Mesodermal cell (in vitro differentiated cells): Measurements from ENCODE around the gene SPRTN.
"Not testable (repeated sequence)": the region's sequence is repeated elsewhere in the genome, so short reads cannot be mapped to it uniquely, and the experiment has no call there.

ENCODE experiments used
- H3K27ac ChIP-seq: 2 replicates; pipeline ENCODE4 v1.7.0; 2013; ENCODE audit warnings: mild to moderate bottlenecking, low read depth, low read length, moderate library complexity; ENCODE audit not compliant: severe bottlenecking
- H3K36me3 ChIP-seq: 2 replicates; pipeline ENCODE4 v1.7.1; 2013; ENCODE audit warnings: mild to moderate bottlenecking, low read length, moderate library complexity; ENCODE audit not compliant: control insufficient read depth, insufficient read depth
- H3K4me1 ChIP-seq: one replicate; pipeline ENCODE4 v1.7.1; 2013; ENCODE audit warnings: mild to moderate bottlenecking, low read length; ENCODE audit not compliant: insufficient read depth, control insufficient read depth, poor library complexity, severe bottlenecking
- H3K4me3 ChIP-seq: 2 replicates; pipeline ENCODE4 v1.7.0; 2013; ENCODE audit warnings: low read length, control low read depth, mild to moderate bottlenecking; ENCODE audit not compliant: insufficient read depth, poor library complexity, severe bottlenecking; ENCODE audit errors: extremely low read depth
- H3K9me3 ChIP-seq: 2 replicates; pipeline ENCODE4 v1.7.1; 2013; ENCODE audit warnings: mild to moderate bottlenecking, low read length, moderate library complexity; ENCODE audit not compliant: control insufficient read depth
- WGBS, 2 experiments: methylation state at CpG; one replicate each; pipeline ENCODE4 v1.1.5; 2013; ENCODE audit warnings: missing lambda C conversion rate in 2 of 2; ENCODE audit not compliant: insufficient coverage in 2 of 2; 5-methylcytosine and 5-hydroxymethylcytosine counted together

The SPRTN gene

DNA sequence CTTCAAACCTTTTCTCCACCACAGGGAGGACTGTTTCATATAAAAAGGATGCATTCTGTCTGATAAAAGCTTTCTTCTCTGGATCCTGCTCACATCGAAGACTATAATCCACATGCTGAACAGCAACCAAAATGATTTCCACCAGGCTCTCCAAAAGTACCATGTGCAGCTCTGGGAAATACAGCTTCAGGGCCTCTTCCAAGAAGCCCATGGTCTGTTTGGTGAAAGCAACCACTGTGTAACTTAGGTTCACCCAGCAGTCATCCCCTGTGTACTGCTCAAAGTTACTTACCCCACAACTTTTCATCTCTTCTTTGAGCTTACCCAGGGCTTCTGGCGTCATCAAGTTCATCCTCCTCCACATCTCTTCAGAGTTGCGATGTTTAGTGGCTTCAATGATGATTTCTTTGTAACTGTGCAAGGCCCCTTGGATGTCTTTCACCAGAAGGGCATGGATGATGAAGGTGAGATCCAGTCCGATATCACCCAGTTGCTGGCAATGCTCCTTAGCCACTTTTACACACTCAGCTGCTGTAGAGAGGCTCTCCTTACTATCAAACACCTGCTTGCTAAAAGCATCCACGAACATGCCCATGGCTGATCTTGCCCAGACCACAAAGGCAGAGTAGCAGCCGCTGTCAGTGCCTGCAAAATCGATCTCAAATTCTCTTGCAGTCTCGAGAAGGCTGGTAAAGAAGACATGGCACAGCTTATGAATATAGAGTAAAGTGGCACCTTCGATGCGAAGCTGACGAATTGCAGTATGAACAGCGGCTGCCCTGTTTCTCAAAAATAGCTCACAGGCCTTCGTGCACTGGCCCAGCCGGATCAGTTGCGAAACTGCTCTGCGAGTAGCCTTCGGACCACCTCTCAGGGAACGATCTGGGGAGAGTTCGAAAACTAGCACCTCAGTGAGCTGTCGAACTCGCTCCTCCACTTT lies 2.2 kb upstream of the SPRTN start:
- peaks cover 30% of the 10 kb centered on the region for H3K36me3 ChIP-seq
- H3K9me3 ChIP-seq = no peaks in the 10 kb centered on the region
- H3K4me1 ChIP-seq = peaks cover 4% of the 10 kb centered on the region
- WGBS, 2 experiments = 75 to 83% methylated on average over 19 to 20 of the region's 21 CpGs
- H3K27ac ChIP-seq = no peak overlapping the region
- H3K4me3 ChIP-seq = peak overlapping the region; percentile 94

- H3K27ac ChIP-seq = peak overlapping the region; percentile 97
- WGBS, 2 experiments = 2% methylated on average over 29 to 31 of the region's 32 CpGs
- peaks cover 30% of the 10 kb centered on the region for H3K36me3 ChIP-seq
- H3K4me1 ChIP-seq = peaks cover 4% of the 10 kb centered on the region
- peak overlapping the region; percentile 94 for H3K4me3 ChIP-seq
- H3K9me3 ChIP-seq = no peaks in the 10 kb centered on the region
These were observed 1.0 kb upstream of the SPRTN start for GRCh38 chr1:231337043-231337471.

- WGBS, 2 experiments = 0% methylated on average over 74 of the region's 74 CpGs
- Histone ChIP-seq H3K4me1 (peaks cover 4% of the 10 kb centered on the region), H3K36me3 (peaks cover 35% of the 10 kb centered on the region), H3K9me3 (no peaks in the 10 kb centered on the region), H3K27ac (peak within 1 kb of the TSS; percentile 97), H3K4me3 (peak within 1 kb of the TSS; percentile 94)
These were observed 422 bp upstream of the SPRTN start, which contains the start of gene EXOC8 for GRCh38 chr1:231337472-231338269. EXOC8 (minus strand) TSS chr1:231337852; CDS start chr1:231337745, 107 bp downstream.

GRCh38 chr1:231340328-231341013 lies 2.4 kb downstream of the SPRTN start:
- no peak overlapping the region for H3K4me3 ChIP-seq
- H3K36me3 ChIP-seq = peaks cover 47% of the 10 kb centered on the region
- WGBS, 2 experiments = 97 to 100% methylated on average over 3 to 4 of the region's 6 CpGs
- H3K4me1 ChIP-seq = peaks cover 3% of the 10 kb centered on the region
- no peaks in the 10 kb centered on the region for H3K9me3 ChIP-seq
- H3K27ac ChIP-seq = no peak overlapping the region

DNA sequence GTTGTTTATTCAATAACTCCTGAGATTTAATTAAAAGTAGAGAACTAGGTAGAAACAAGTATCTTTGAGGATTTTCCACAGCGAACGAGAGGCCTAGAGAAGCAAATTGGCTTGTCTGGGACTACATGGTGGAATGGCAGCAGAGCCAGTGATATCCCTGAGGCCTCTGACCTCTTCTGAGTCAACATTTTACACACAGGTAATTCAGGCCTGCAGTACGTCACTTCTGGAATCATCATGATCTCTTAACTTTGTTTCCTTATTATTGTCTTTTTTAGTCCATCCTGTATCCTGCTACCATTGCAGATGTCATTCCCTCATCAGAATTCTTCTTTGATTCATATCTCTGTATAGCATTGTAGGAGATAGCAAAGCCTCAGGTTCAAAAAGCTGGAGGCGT lies 9.9 kb downstream of the SPRTN start:
- H3K36me3 ChIP-seq = peaks cover 73% of the 10 kb centered on the region
- no peaks in the 10 kb centered on the region for H3K4me1 ChIP-seq
- WGBS, 2 experiments = 100% methylated on average over 1 to 3 of the region's 4 CpGs
- no peaks in the 10 kb centered on the region for H3K9me3 ChIP-seq
- no peak overlapping the region for H3K27ac ChIP-seq
- no peak overlapping the region for H3K4me3 ChIP-seq

DNA sequence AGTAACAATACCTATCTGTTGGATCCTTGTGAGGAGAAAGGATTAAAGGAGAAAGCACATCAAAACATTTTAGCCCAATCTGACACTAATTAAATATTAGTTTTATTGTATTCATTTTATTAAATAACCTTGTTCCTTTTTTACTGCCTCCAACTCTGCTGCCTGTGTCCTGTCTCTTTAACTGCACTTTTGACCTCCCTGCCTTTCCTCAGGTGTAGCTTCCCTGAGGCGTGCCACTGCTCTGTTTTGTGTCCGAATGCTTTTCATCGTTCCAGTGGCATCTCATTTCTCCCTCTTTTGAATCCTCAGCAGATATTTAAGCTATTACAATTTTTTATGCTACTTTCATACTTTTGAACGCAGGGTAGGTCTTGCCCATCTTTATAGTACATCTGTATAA lies 10.3 kb downstream of the SPRTN start:
- Histone ChIP-seq H3K36me3 (peaks cover 71% of the 10 kb centered on the region), H3K9me3 (no peaks in the 10 kb centered on the region), H3K4me3 (no peak overlapping the region), H3K4me1 (no peaks in the 10 kb centered on the region), H3K27ac (no peak overlapping the region)
- 100% methylated on average over 3 of the region's 4 CpGs for WGBS, 2 experiments

GRCh38 chr1:231348856-231349255 lies 10.8 kb downstream of the SPRTN start:
- not testable (repeated sequence) for H3K4me3 ChIP-seq, H3K4me1 ChIP-seq, H3K27ac ChIP-seq, H3K9me3 ChIP-seq
- WGBS, 2 experiments = 80% methylated on average over 1 of the region's 1 CpG; no CpG with 5 or more reads in 1 of the 2 experiments
- H3K36me3 ChIP-seq = peaks cover 68% of the 10 kb centered on the region

GRCh38 chr1:231351816-231352215 lies 13.7 kb downstream of the SPRTN start:
- no CpG with 5 or more reads among the region's 2 CpGs for WGBS, 2 experiments
- Histone ChIP-seq H3K9me3 (no peaks in the 10 kb centered on the region), H3K27ac (no peak overlapping the region), H3K36me3 (peaks cover 55% of the 10 kb centered on the region), H3K4me3 (no peak overlapping the region), H3K4me1 (no peaks in the 10 kb centered on the region)

- no peaks in the 10 kb centered on the region for H3K9me3 ChIP-seq
- no peak overlapping the region for H3K4me3 ChIP-seq
- no peak overlapping the region for H3K27ac ChIP-seq
- 93% methylated on average over 2 of the region's 2 CpGs; no CpG with 5 or more reads in 1 of the 2 experiments for WGBS, 2 experiments
- H3K36me3 ChIP-seq = peaks cover 43% of the 10 kb centered on the region
- no peaks in the 10 kb centered on the region for H3K4me1 ChIP-seq
These were observed 15.0 kb downstream of the SPRTN start for GRCh38 chr1:231353086-231353485.

DNA sequence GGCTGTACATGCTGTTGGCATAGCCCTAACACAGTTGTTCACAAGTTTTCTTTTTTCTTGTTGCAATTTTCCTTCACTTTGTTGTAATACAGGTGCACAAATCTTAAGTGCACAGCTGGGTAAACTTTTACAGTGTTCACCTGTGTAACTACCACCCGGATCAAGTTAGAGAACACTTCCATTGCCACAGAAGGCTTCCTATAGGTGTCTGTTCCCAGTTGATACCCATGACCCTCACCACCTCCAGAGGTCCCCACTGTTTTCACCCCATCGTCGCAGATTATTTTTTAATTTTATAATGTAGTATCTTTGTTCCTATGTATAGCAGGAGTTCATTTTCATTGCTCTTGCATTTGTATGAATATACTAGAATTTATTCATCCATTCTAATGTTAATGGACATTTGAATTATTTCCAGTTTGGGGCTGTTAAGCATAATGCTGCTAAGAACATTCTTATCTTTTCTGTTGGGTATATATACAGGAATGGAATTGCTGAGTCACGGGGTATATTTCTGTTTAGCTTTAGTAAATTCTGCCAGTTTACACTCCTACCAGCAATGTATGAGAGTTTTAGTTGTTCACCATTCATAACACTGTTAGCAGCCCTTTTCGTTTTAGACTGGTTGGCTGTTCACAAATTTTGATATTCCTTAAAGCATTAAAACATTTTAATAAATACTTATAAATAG lies 16.4 kb downstream of the SPRTN start:
- Histone ChIP-seq H3K4me1 (no peaks in the 10 kb centered on the region), H3K4me3 (no peak overlapping the region), H3K9me3 (no peaks in the 10 kb centered on the region), H3K36me3 (peaks cover 33% of the 10 kb centered on the region), H3K27ac (no peak overlapping the region)
- 75 to 90% methylated on average over 1 of the region's 5 CpGs for WGBS, 2 experiments
